Adrenal gland (tissue), 12 donors: ENCODE measurements around the gene ATL1. TPM values are rescaled to one million over a fixed set of nuclear protein-coding genes. Genes with fewer than 3 reads are reported as not detected.
"Not testable (repeated sequence)": the region's sequence is repeated elsewhere in the genome, so short reads cannot be mapped to it uniquely, and the experiment has no call there.

Source experiments
- DNase-seq, 7 donors: peaks; one replicate each; pipeline ENCODE4 v3.0.0-alpha.2; 2019 to 2020
- H3K27ac ChIP-seq, 5 donors: fragments of 200-600 bp; sonication (generic) in 4 of 5; 1 replicate in 3 of 5; 2 replicates in 2 of 5; pipeline versions ENCODE4 v1.5.1 to v1.8.0; 2016 to 2020; ENCODE audit warnings: mild to moderate bottlenecking in 1 of 5
- H3K27me3 ChIP-seq: fragments of 200-600 bp; 2 replicates; pipeline ENCODE4 v1.8.0; 2021
- H3K36me3 ChIP-seq, 2 donors: fragments of 200-600 bp; replicated peaks in 1 of 2; 1 replicate in 1 of 2; 2 replicates in 1 of 2; pipeline versions ENCODE4 v1.5.1 to v1.8.0; 2018 to 2022
- H3K4me1 ChIP-seq, 2 donors: fragments of 200-600 bp; replicated peaks in 1 of 2; 1 replicate in 1 of 2; 2 replicates in 1 of 2; pipeline versions ENCODE4 v1.5.1 to v1.8.0; 2018 to 2021
- H3K4me3 ChIP-seq, 4 donors: fragments of 200-600 bp; sonication (generic) in 3 of 4; one replicate each; pipeline ENCODE4 v1.5.1; 2016 to 2018
- H3K9me3 ChIP-seq, 3 donors: fragments of 200-600 bp; sonication (generic) in 1 of 3; replicated peaks in 1 of 3; 1 replicate in 2 of 3; 2 replicates in 1 of 3; pipeline versions ENCODE4 v1.5.1 to v1.8.0; 2016 to 2021
- POLR2A ChIP-seq, 2 donors: fragments of 450-650 bp; IDR thresholded peaks; one replicate each; pipeline ENCODE4 v1.6.1; 2017; ENCODE audit warnings: antibody characterized with exemption in 2 of 2, mild to moderate bottlenecking in 2 of 2, moderate library complexity in 1 of 2
- WGBS, 4 donors: extraction: QIAGEN DNeasy Blood & Tissue Kit in 2 of 4; methylation state at CpG; one replicate each; pipeline versions ENCODE4 v1.1.5 to v1.1.7; 2013 to 2017; 5-methylcytosine and 5-hydroxymethylcytosine counted together
- intact Hi-C, 2 donors: fragments of 100-400 bp; cut with DNase I; formaldehyde crosslinking; loops; one replicate each; pipeline versions ENCODE4 v1.14.1 to v1.15.0; 2022 to 2023
- polyA plus RNA-seq, 3 donors: library from polyadenylated mRNA; stranded (reverse); fragments of 200-250 nt in 2 of 3; fragments of 350-450 nt in 1 of 3; fragmentation: Illumina TruSeq in 1 of 3; extraction: RNeasy Lipid Tissue Mini Kit (QIAGEN cat#74804) in 1 of 3; gene quantifications; one replicate each; pipeline ENCODE4 v1.2.3, GENCODE V29; 2013 to 2014
- total RNA-seq, 9 donors: library from RNA; depleted of rRNA in 4 of 9; stranded (reverse); fragments of >200 nt in 4 of 9; fragments of 120-200 nt in 1 of 9; fragmentation: NEBNext Ultra II Directional in 1 of 9; extraction: Animal tissue kit (Norgen Biotek cat#: 25700) in 1 of 9; gene quantifications; one replicate each; pipeline versions ENCODE4 v1.1.0 to v1.2.4, GENCODE V29; 2013 to 2023
- TF ChIP-seq, protein P1 (sequence below), 6 experiments: fragments of 450-650 bp in 4 of 6; fragments of 200-600 bp in 2 of 6; sonication (generic) in 1 of 6; IDR thresholded peaks; 1 replicate in 5 of 6; 2 replicates in 1 of 6; pipeline versions ENCODE4 v1.5.1 to v1.8.0; 2016 to 2021; ENCODE audit warnings: antibody characterized with exemption in 6 of 6, mild to moderate bottlenecking in 2 of 6, moderate library complexity in 1 of 6
- donor health status: healthy with polysubstance abuse.
- donor health status: Bipolar disorder and iron deficiency.
- donor health status: DM: yes; HTN: yes; CAD: no.
- donor health status: DM: no; HTN: no; CAD: no.
- donor health status: DM: no; HTN: no; CAD: no.
- donor health status: DM: yes; HTN: yes; CAD: no.

The ATL1 gene
- total and polyA plus RNA-seq, 12 donors, result 2.1 to 10.1 (median 6.0) TPM

- no peak overlapping the region for H3K4me3 ChIP-seq
- no peak for DNase-seq
- WGBS, 4 donors, result 41 to 51% (median 44%) methylated on average over 3 of the region's 3 CpGs
- no peaks in the 10 kb centered on the region for H3K9me3 ChIP-seq
- H3K27ac ChIP-seq, result no peak overlapping the region
- TF ChIP-seq POLR2A (IDR thresholded peaks at IDR 0.05), result no peak
- TF ChIP-seq, protein P1, sequence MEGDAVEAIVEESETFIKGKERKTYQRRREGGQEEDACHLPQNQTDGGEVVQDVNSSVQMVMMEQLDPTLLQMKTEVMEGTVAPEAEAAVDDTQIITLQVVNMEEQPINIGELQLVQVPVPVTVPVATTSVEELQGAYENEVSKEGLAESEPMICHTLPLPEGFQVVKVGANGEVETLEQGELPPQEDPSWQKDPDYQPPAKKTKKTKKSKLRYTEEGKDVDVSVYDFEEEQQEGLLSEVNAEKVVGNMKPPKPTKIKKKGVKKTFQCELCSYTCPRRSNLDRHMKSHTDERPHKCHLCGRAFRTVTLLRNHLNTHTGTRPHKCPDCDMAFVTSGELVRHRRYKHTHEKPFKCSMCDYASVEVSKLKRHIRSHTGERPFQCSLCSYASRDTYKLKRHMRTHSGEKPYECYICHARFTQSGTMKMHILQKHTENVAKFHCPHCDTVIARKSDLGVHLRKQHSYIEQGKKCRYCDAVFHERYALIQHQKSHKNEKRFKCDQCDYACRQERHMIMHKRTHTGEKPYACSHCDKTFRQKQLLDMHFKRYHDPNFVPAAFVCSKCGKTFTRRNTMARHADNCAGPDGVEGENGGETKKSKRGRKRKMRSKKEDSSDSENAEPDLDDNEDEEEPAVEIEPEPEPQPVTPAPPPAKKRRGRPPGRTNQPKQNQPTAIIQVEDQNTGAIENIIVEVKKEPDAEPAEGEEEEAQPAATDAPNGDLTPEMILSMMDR (IDR thresholded peaks at IDR 0.05), result no peak
- H3K27me3 ChIP-seq, result no peaks in the 10 kb centered on the region
- H3K4me1 ChIP-seq, result no peaks in the 10 kb centered on the region
- intact Hi-C loops, result loop anchor here in 1 of 2 donors (5.0 kb wide), 1 partner anchor 232 kb away; no protein-coding TSS in a partner anchor
- no peaks in the 10 kb centered on the region for H3K36me3 ChIP-seq
These were observed 14.3 kb upstream of the ATL1 start for GRCh38 chr14:50545618-50546017.

GRCh38 chr14:50550294-50550693, 9.7 kb upstream of the ATL1 start:
- no peaks in the 10 kb centered on the region for H3K4me1 ChIP-seq
- no peak overlapping the region for H3K27ac ChIP-seq
- no peak for TF ChIP-seq POLR2A (IDR thresholded peaks at IDR 0.05)
- TF ChIP-seq, protein P1 (IDR thresholded peaks at IDR 0.05), result no peak
- no peak overlapping the region for H3K4me3 ChIP-seq
- H3K36me3 ChIP-seq, result no peaks in the 10 kb centered on the region
- intact Hi-C loops, result no loop called here
- H3K27me3 ChIP-seq, result no peaks in the 10 kb centered on the region
- no peaks in the 10 kb centered on the region for H3K9me3 ChIP-seq
- DNase-seq, result no peak
- WGBS, 4 donors, result 97 to 100% (median 100%) methylated on average over 1 of the region's 1 CpG; no CpG with 5 or more reads in 1 of the 4 donors

DNA sequence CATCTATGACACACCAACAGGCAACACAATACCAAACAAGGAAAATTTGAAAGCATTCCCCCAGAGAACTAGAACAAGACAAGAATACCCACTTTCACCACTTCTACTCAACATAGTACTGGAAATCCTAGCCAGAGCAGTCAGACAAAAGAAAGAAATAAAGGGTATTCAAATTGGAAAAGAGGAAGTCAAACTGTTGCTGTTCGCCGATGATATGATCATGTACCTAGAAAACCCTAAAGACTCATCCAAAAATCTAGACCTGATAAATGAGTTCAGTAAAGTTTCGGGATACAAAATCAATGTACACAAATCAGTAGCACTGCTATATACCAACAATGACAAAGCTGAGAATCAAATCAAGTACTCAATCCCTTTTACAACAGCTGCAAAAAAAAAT, 8.1 kb upstream of the ATL1 start:
- DNase-seq, result no peak
- no peak overlapping the region for H3K27ac ChIP-seq
- no peaks in the 10 kb centered on the region for H3K27me3 ChIP-seq
- H3K36me3 ChIP-seq, result no peaks in the 10 kb centered on the region
- H3K9me3 ChIP-seq, result no peaks in the 10 kb centered on the region
- 69 to 85% (median 78%) methylated on average over 3 of the region's 3 CpGs for WGBS, 4 donors
- intact Hi-C loops, result no loop called here
- H3K4me3 ChIP-seq, result no peak overlapping the region
- TF ChIP-seq, protein P1 (IDR thresholded peaks at IDR 0.05), result no peak
- TF ChIP-seq POLR2A (IDR thresholded peaks at IDR 0.05), result no peak
- H3K4me1 ChIP-seq, result no peaks in the 10 kb centered on the region

GRCh38 chr14:50552796-50553195, 7.1 kb upstream of the ATL1 start:
- intact Hi-C loops, H3K27ac ChIP-seq, H3K27me3 ChIP-seq, DNase-seq, H3K9me3 ChIP-seq, H3K4me1 ChIP-seq, H3K4me3 ChIP-seq, H3K36me3 ChIP-seq: not testable (repeated sequence)
- 67 to 87% (median 80%) methylated on average over 3 of the region's 3 CpGs for WGBS, 4 donors

DNA sequence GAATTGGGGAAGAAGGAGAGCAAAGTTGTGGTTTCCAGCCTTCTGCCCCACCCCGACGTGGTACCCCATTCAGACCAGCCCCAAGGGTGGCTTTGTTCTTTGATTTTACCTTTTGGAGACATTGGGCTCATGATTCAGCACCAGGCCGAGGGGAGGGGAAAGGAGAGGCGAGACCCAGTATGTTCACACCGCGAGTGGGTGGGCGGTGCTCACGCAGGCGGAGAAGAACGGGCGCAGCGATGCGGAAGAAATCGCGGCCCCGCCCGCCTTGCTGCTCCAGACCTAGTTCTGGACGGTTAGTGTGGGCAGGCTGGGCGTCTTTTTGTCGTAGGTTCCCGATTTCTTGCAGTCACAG, 963 bp downstream of the ATL1 start:
- Histone ChIP-seq H3K27me3 (no peaks in the 10 kb centered on the region), H3K27ac (peak overlapping the region; percentile 26 to 95 (median 87)), H3K9me3 (no peaks in the 10 kb centered on the region), H3K4me3 (peak overlapping the region; percentile 13 to 84 (median 44)), H3K36me3 (no peaks in the 10 kb centered on the region), H3K4me1 (peaks cover 4% of the 10 kb centered on the region in 2 donors)
- TF ChIP-seq, protein P1 (IDR thresholded peaks at IDR 0.05), result no peak
- TF ChIP-seq POLR2A (IDR thresholded peaks at IDR 0.05), result peak in 1 of 2 donors; percentile 53
- intact Hi-C loops, result no loop called here
- WGBS, 4 donors, result 0 to 1% (median 0%) methylated on average over 9 to 21 of the region's 21 CpGs
- DNase-seq, result peak; percentile 72 to 90 (median 75)
